KOPT-K1 (cell line): ENCODE measurements around the gene TMEM52.

ENCODE experiments used
- H3K27ac ChIP-seq: fragments of 200-600 bp; sonication (generic); 2 replicates; pipeline ENCODE4 v1.5.1; 2016; ENCODE audit warnings: antibody characterized with exemption, mild to moderate bottlenecking, low read depth, low read length; ENCODE audit not compliant: poor library complexity, severe bottlenecking
- H3K36me3 ChIP-seq: fragments of 200-600 bp; sonication (generic); 2 replicates; pipeline ENCODE4 v1.5.1; 2017; ENCODE audit warnings: antibody characterized with exemption, mild to moderate bottlenecking, low read length, moderate library complexity; ENCODE audit not compliant: insufficient read depth
- H3K9me3 ChIP-seq: fragments of 200-600 bp; sonication (generic); 2 replicates; pipeline ENCODE4 v1.5.1; 2017; ENCODE audit warnings: antibody characterized with exemption, low read length, mild to moderate bottlenecking; ENCODE audit not compliant: insufficient read depth, poor library complexity, severe bottlenecking

Gene TMEM52

DNA sequence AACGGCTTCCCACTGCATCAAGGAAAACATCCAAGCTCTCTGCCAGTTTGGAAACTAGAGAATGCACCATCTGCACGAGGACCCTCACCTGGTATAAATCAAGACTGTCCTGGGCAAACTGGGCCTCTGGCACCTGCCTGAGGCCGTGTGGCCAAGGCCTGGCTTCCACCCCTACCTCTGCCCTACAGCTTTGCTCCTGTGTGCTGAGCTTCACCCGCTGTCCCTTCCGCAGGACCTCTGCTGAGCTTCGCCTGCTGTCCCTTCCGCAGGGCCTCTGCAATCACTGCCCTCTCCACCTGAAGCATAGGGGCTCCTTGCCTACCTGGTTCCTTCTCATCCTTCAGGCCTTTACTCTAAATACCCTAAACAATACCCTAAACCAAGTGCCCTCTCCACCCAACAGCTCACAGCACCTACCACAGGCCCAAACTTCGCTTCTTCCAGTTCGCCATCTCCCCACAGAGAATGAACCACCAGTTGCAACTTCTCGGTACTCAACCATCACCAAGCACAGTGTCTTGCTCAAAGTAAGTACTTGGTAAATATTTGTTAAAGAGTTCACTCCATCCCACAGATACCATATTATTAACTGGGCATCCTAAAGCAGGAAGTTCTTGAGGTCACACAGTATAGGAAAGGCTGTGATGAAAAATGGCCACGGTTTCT lies 46.6 kb downstream of the TMEM52 start:
- Histone ChIP-seq H3K36me3 (peaks cover 64% of the 10 kb centered on the region), H3K27ac (no peak overlapping the region)

DNA sequence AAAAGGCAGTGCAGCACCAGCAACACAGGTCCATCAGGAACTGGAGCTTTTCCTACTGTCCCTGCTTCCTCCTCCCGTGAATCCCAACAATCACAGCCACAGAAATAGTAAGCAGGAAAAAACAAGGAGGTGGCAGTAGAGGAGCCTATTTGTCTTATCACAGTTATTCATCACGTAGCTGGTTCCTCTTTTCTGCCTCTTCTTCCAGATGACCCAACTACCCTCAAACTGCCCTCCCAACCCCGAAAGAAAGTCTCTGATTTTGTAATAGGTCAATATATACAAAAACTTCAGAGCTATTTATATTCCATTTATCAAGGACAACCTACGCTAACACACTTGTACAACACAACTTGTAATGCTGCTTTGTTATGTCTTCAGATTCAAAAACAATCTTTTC lies 49.6 kb downstream of the TMEM52 start:
- no peak overlapping the region for H3K27ac ChIP-seq

More for the DNA sequence above, 46.6 kb downstream of the TMEM52 start:
- H3K9me3 ChIP-seq: no peaks in the 10 kb centered on the region

More for the DNA sequence above, 49.6 kb downstream of the TMEM52 start:
- Histone ChIP-seq H3K9me3 (no peaks in the 10 kb centered on the region), H3K36me3 (peaks cover 38% of the 10 kb centered on the region)
